WERI-Rb-1 (cell line): ENCODE results near the gene RPS6KA4.

Experiments used
- DNase-seq: peaks from one replicate; pipeline ENCODE4 v3.0.0-alpha.2; 2020
- H3K27ac ChIP-seq: fragments of 250-450 bp; sonication (Bioruptor Pico); 2 replicates; pipeline ENCODE4 v1.5.1; 2020; ENCODE audit warnings: mild to moderate bottlenecking, moderate library complexity
- H3K27me3 ChIP-seq: fragments of 250-450 bp; sonication (Bioruptor Pico); 2 replicates; pipeline ENCODE4 v1.5.1; 2021; ENCODE audit warnings: mild to moderate bottlenecking, low read depth, moderate library complexity; ENCODE audit not compliant: insufficient read depth, severe bottlenecking
- H3K36me3 ChIP-seq: fragments of 250-450 bp; sonication (Bioruptor Pico); 2 replicates; pipeline ENCODE4 v1.5.1; 2020; ENCODE audit warnings: mild to moderate bottlenecking, moderate library complexity
- H3K4me3 ChIP-seq: 2 replicates; pipeline ENCODE4 v1.5.1; 2011; ENCODE audit warnings: low read depth, mild to moderate bottlenecking, control low read depth, low read length
- H3K9me3 ChIP-seq: fragments of 250-450 bp; sonication (Bioruptor Pico); 2 replicates; pipeline ENCODE4 v1.5.1; 2021; ENCODE audit warnings: mild to moderate bottlenecking, moderate library complexity; ENCODE audit not compliant: severe bottlenecking
- CTCF ChIP-seq: IDR thresholded peaks from 2 replicates; pipeline ENCODE4 v1.5.1; 2011; ENCODE audit warnings: low read depth, mild to moderate bottlenecking, control low read depth, inconsistent platforms, low read length

The RPS6KA4 gene

GRCh38 chr11:64419818-64420485 is 61.0 kb downstream of the RPS6KA4 start:
- peaks cover 11% of the 10 kb centered on the region for H3K9me3 ChIP-seq
- DNase-seq = no peak
- no peaks in the 10 kb centered on the region for H3K36me3 ChIP-seq
- H3K4me3 ChIP-seq = no peak overlapping the region
- TF ChIP-seq CTCF = no peak
- H3K27ac ChIP-seq = no peak overlapping the region
- H3K27me3 ChIP-seq = no peaks in the 10 kb centered on the region
